ENCODE data around the gene MGMT. TPM values are rescaled to one million over a fixed set of nuclear protein-coding genes. Genes with fewer than 3 reads are reported as not detected.

Gene MGMT
- polyA plus RNA-seq, 1 of the 3 experiments (the other 2 are of a cell fraction): 10.8 TPM

GRCh38 chr10:129568583-129569344, 101.7 kb downstream of the MGMT start:
- H3K9ac ChIP-seq: no peak overlapping the region
- TF ChIP-seq MXI1 (IDR thresholded peaks at IDR 0.05; ENCODE audit: low read depth, low read length) (peak; percentile 52; the same call in 1 of the 2 replicates), FOXJ3 (CRISPR knock-in tag; IDR thresholded peaks at IDR 0.05) (peak; percentile 87), EP300 (IDR thresholded peaks at IDR 0.05; ENCODE audit: borderline replicate concordance in 1 of 2, low read depth in 1 of 2, low read length in 1 of 2) (peak in 1 of 2 experiments; percentile 79; a peak in 2 of 4 replicates), CHD2 (IDR thresholded peaks at IDR 0.05; ENCODE audit: low read length, partially characterized antibody) (peak; percentile 67), GATA2 (CRISPR knock-in tag; IDR thresholded peaks at IDR 0.05) (peak; percentile 90), RCOR1 (IDR thresholded peaks at IDR 0.05; ENCODE audit: low read length) (peak; percentile 71), MEF2A (IDR thresholded peaks at IDR 0.05; ENCODE audit: borderline replicate concordance, low read depth) (no peak), NRF1 (IDR thresholded peaks at IDR 0.05; ENCODE audit: low read depth, low read length) (no peak)
- ChIA-PET CTCF (interaction anchor here (0.9 kb wide), 1 partner anchor 645 kb away, joined by 3 read pairs; no protein-coding TSS in a partner anchor), POLR2A (interaction anchor here (0.6 kb wide), 2 partner anchors 23 to 475 kb away, joined by 3 read pairs; no protein-coding TSS in a partner anchor)
- 0 out of 2 replicates have a peak, but pooled peaks cover 5% of the 10 kb centered on the region for H3K9me3 ChIP-seq
- no peak overlapping the region for H2AFZ ChIP-seq (ENCODE audit: low read depth)
- no peak overlapping the region for H3K4me3 ChIP-seq (ENCODE audit: low read depth in 2 of 2, low read length in 1 of 2)
- H3K4me1 ChIP-seq (ENCODE audit: control insufficient read depth in 1 of 2, insufficient read depth in 2 of 2, low read depth in 1 of 2, low read length in 1 of 2): peaks cover 0 to 35% of the 10 kb centered on the region in 2 experiments; a peak in 1 of 4 replicates
- WGBS (ENCODE audit: low lambda C conversion rate): 46% methylated on average over 14 of the region's 16 CpGs
- H3K27me3 ChIP-seq (ENCODE audit: insufficient read depth): no peaks in the 10 kb centered on the region
- H4K20me1 ChIP-seq (ENCODE audit: insufficient read depth): no peaks in the 10 kb centered on the region
- H3K4me2 ChIP-seq: no peak overlapping the region
- no peaks in the 10 kb centered on the region for H3K79me2 ChIP-seq (ENCODE audit: insufficient read depth)
- peak overlapping the region in 1 of 2 experiments; percentile 93; a peak in 2 of 4 replicates for H3K27ac ChIP-seq (ENCODE audit: low read depth in 2 of 2, low read length in 1 of 2)
- no peaks in the 10 kb centered on the region for H3K9me2 ChIP-seq
- no peaks in the 10 kb centered on the region for H3F3A ChIP-seq (replicated peaks; ENCODE audit: insufficient read depth)
- no peaks in the 10 kb centered on the region for H3K36me3 ChIP-seq (replicated peaks in 1 of 2; ENCODE audit: control insufficient read depth in 1 of 2, insufficient read depth in 2 of 2, low read length in 1 of 2)
- DNase-seq: peak; percentile 77

GRCh38 chr10:129570185-129570584, 103.1 kb downstream of the MGMT start:
- Histone ChIP-seq H3K27ac (ENCODE audit: low read depth in 2 of 2, low read length in 1 of 2) (peak overlapping the region in 1 of 2 experiments; percentile 93; a peak in 2 of 4 replicates), H3F3A (replicated peaks; ENCODE audit: insufficient read depth) (no peaks in the 10 kb centered on the region), H2AFZ (ENCODE audit: low read depth) (no peak overlapping the region), H3K4me1 (ENCODE audit: control insufficient read depth in 1 of 2, insufficient read depth in 2 of 2, low read depth in 1 of 2, low read length in 1 of 2) (peaks cover 0 to 35% of the 10 kb centered on the region in 2 experiments; a peak in 1 of 4 replicates), H3K36me3 (replicated peaks in 1 of 2; ENCODE audit: control insufficient read depth in 1 of 2, insufficient read depth in 2 of 2, low read length in 1 of 2) (no peaks in the 10 kb centered on the region), H3K9me3 (0 out of 2 replicates have a peak, but pooled peaks cover 5% of the 10 kb centered on the region), H3K4me3 (ENCODE audit: low read depth in 2 of 2, low read length in 1 of 2) (no peak overlapping the region), H3K9ac (no peak overlapping the region), H4K20me1 (ENCODE audit: insufficient read depth) (no peaks in the 10 kb centered on the region), H3K27me3 (ENCODE audit: insufficient read depth) (no peaks in the 10 kb centered on the region), H3K79me2 (ENCODE audit: insufficient read depth) (no peaks in the 10 kb centered on the region), H3K4me2 (no peak overlapping the region), H3K9me2 (no peaks in the 10 kb centered on the region)
- no peak for TF ChIP-seq TAF1 (IDR thresholded peaks at IDR 0.05; ENCODE audit: borderline replicate concordance, low read depth, low read length)
- TF ChIP-seq PBX3 (IDR thresholded peaks at IDR 0.05): no peak
- no peak for TF ChIP-seq TEAD4 (IDR thresholded peaks at IDR 0.05; ENCODE audit: borderline replicate concordance, insufficient read depth)
- TF ChIP-seq GATA2 (CRISPR knock-in tag; IDR thresholded peaks at IDR 0.05): no peak
- TF ChIP-seq GABPA (IDR thresholded peaks at IDR 0.05; ENCODE audit: low read depth): no peak
- CTCF ChIA-PET: no interaction called here
- DNase-seq: no peak
- 76% methylated on average over 11 of the region's 11 CpGs for WGBS (ENCODE audit: low lambda C conversion rate)
- POLR2A ChIA-PET: no interaction called here

Data from SK-N-SH (cell line).